Calu3 (cell line): ENCODE results near the gene LANCL2. TPM values are rescaled to one million over a fixed set of nuclear protein-coding genes. Genes with fewer than 3 reads are reported as not detected.

Source experiments
- BruUV-seq: library from RNA; stranded (reverse); fragments of 400-500 nt; replicated peaks from 2 replicates; lab custom pipeline; 2021; lab: Mats Ljungman, UMichigan
- CTCF ChIA-PET: fragments of 300-600 bp; sonication (Branson Sonifier 250); formaldehyde crosslinking; loops from one replicate; lab custom pipeline; 2022; ENCODE audit warnings: antibody characterized with exemption; lab: Charles Lee
- DNase-seq: peaks from one replicate; pipeline ENCODE4 v3.0.0; 2022
- H3K27ac Mint-ChIP-seq: one replicate; pipeline ENCODE4 v1.8.0; 2022; ENCODE audit warnings: mixed read lengths; ENCODE audit not compliant: unreplicated experiment
- H3K27me3 Mint-ChIP-seq: one replicate; pipeline ENCODE4 v1.8.0; 2022; ENCODE audit warnings: mixed read lengths; ENCODE audit not compliant: unreplicated experiment
- H3K36me3 Mint-ChIP-seq: one replicate; pipeline ENCODE4 v1.8.0; 2022; ENCODE audit warnings: mild to moderate bottlenecking, moderate library complexity, mixed read lengths; ENCODE audit not compliant: insufficient read depth, unreplicated experiment
- H3K4me1 Mint-ChIP-seq: one replicate; pipeline ENCODE4 v1.8.0; 2022; ENCODE audit warnings: mild to moderate bottlenecking, low read depth, mixed read lengths; ENCODE audit not compliant: unreplicated experiment
- H3K4me3 Mint-ChIP-seq: one replicate; pipeline ENCODE4 v1.8.0; 2022; ENCODE audit warnings: mild to moderate bottlenecking, low read depth, moderate library complexity, mixed read lengths; ENCODE audit not compliant: unreplicated experiment
- H3K9me3 Mint-ChIP-seq: one replicate; pipeline ENCODE4 v1.8.0; 2022; ENCODE audit warnings: low read depth, mixed read lengths; ENCODE audit not compliant: unreplicated experiment
- CTCF ChIP-seq: fragments of 200-600 bp; IDR thresholded peaks from one replicate; pipeline ENCODE4 v1.8.0; 2022; ENCODE audit warnings: antibody characterized with exemption; ENCODE audit not compliant: unreplicated experiment
- intact Hi-C: fragments of 100-400 bp; cut with micrococcal nuclease; formaldehyde crosslinking; loops from one replicate; pipeline ENCODE4 v1.10.0; 2022; ENCODE audit not compliant: unreplicated experiment
- total RNA-seq: library from RNA; stranded (reverse); gene quantifications from 2 replicates; pipeline ENCODE4 v1.2.3, GENCODE V29; 2022

The LANCL2 gene
- total RNA-seq, 1 experiment from 2014 or later, result 15.7 TPM

GRCh38 chr7:55449992-55450535, 84.9 kb downstream of the LANCL2 start:
- Mint-ChIP-seq H3K9me3 (no peaks in the 10 kb centered on the region), H3K27me3 (no peaks in the 10 kb centered on the region), H3K4me1 (no peaks in the 10 kb centered on the region), H3K27ac (no peak overlapping the region), H3K4me3 (no peak overlapping the region), H3K36me3 (no peaks in the 10 kb centered on the region)
- intact Hi-C loops, result no loop called here
- no peak for DNase-seq
- no TSS peak for BruUV-seq
- CTCF ChIA-PET, result no interaction called here
- no peak for TF ChIP-seq CTCF

GRCh38 chr7:55452971-55453370, 87.8 kb downstream of the LANCL2 start:
- BruUV-seq, result no TSS peak
- no peaks in the 10 kb centered on the region for H3K27me3 Mint-ChIP-seq
- no peaks in the 10 kb centered on the region for H3K36me3 Mint-ChIP-seq
- CTCF ChIA-PET, result no interaction called here
- no peaks in the 10 kb centered on the region for H3K4me1 Mint-ChIP-seq
- H3K9me3 Mint-ChIP-seq, result peaks cover 14% of the 10 kb centered on the region
- no peak for DNase-seq
- intact Hi-C loops, result no loop called here
- no peak overlapping the region for H3K4me3 Mint-ChIP-seq
- H3K27ac Mint-ChIP-seq, result no peak overlapping the region
- TF ChIP-seq CTCF, result no peak

- Mint-ChIP-seq H3K4me1 (no peaks in the 10 kb centered on the region), H3K27me3 (no peaks in the 10 kb centered on the region), H3K27ac (no peak overlapping the region), H3K36me3 (no peaks in the 10 kb centered on the region), H3K9me3 (peaks cover 33% of the 10 kb centered on the region), H3K4me3 (no peak overlapping the region)
- TF ChIP-seq CTCF, result no peak
- intact Hi-C loops, result no loop called here
- CTCF ChIA-PET, result no interaction called here
- no peak for DNase-seq
- no TSS peak for BruUV-seq
These were observed 92.7 kb downstream of the LANCL2 start for GRCh38 chr7:55457801-55458200.

GRCh38 chr7:55458351-55458750, 93.2 kb downstream of the LANCL2 start:
- Mint-ChIP-seq H3K4me1 (no peaks in the 10 kb centered on the region), H3K9me3 (peaks cover 33% of the 10 kb centered on the region), H3K27ac (no peak overlapping the region), H3K4me3 (no peak overlapping the region), H3K36me3 (no peaks in the 10 kb centered on the region), H3K27me3 (no peaks in the 10 kb centered on the region)
- no TSS peak for BruUV-seq
- CTCF ChIA-PET, result no interaction called here
- TF ChIP-seq CTCF, result no peak
- no peak for DNase-seq
- intact Hi-C loops, result no loop called here
